Measurements from ENCODE around the gene HADHA.
"Not testable (repeated sequence)": the region's sequence is repeated elsewhere in the genome, so short reads cannot be mapped to it uniquely, and the experiment has no call there.

Gene HADHA

GRCh38 chr2:26170795-26171194 lies 73.6 kb downstream of the HADHA start:
- ChIA-PET POLR2A (no interaction called here), CTCF (interaction anchor here (1.1 to 4.0 kb wide), 3 partner anchors 11 to 17 kb away, joined by 3 to 17 read pairs (median 9); no protein-coding TSS in a partner anchor)
- DNase-seq (ENCODE audit: extremely low spot score) = no peak
- no peak for TF ChIP-seq CTCF (IDR thresholded peaks at IDR 0.05; ENCODE audit: control extremely low read depth, extremely low read depth, low read depth, missing control alignments)

- CTCF ChIA-PET = interaction anchor here (1.1 kb wide), 1 partner anchor 178 kb away, joined by 3 read pairs; no protein-coding TSS in a partner anchor
- POLR2A ChIA-PET = no interaction called here
- no peak for DNase-seq (ENCODE audit: extremely low spot score)
- TF ChIP-seq CTCF (IDR thresholded peaks at IDR 0.05; ENCODE audit: control extremely low read depth, extremely low read depth, low read depth, missing control alignments) = no peak
Observed at GRCh38 chr2:26169681-26170414, 74.6 kb downstream of the HADHA start.

- CTCF ChIA-PET = interaction anchor here (1.1 kb wide), 1 partner anchor 178 kb away, joined by 3 read pairs; no protein-coding TSS in a partner anchor
- POLR2A ChIA-PET = no interaction called here
- TF ChIP-seq CTCF (IDR thresholded peaks at IDR 0.05; ENCODE audit: control extremely low read depth, extremely low read depth, low read depth, missing control alignments) = no peak
- no peak for DNase-seq (ENCODE audit: extremely low spot score)
Observed at GRCh38 chr2:26169226-26169625, 75.2 kb downstream of the HADHA start.

- CTCF ChIA-PET = interaction anchor here (1.6 kb wide), 1 partner anchor 16 kb away, joined by 6 read pairs; no protein-coding TSS in a partner anchor
- no peak for DNase-seq (ENCODE audit: extremely low spot score)
- no peak for TF ChIP-seq CTCF (IDR thresholded peaks at IDR 0.05; ENCODE audit: control extremely low read depth, extremely low read depth, low read depth, missing control alignments)
- POLR2A ChIA-PET = no interaction called here
Observed at GRCh38 chr2:26168785-26169184, 75.6 kb downstream of the HADHA start.

- DNase-seq (ENCODE audit: extremely low spot score); CTCF ChIA-PET: not testable (repeated sequence)
- POLR2A ChIA-PET = interaction anchor here (0.6 kb wide), 1 partner anchor 775 kb away, joined by 8 read pairs; no protein-coding TSS in a partner anchor
Observed at GRCh38 chr2:26166541-26166940, 77.9 kb downstream of the HADHA start.

- no peak for DNase-seq (ENCODE audit: extremely low spot score)
- no peak for TF ChIP-seq CTCF (IDR thresholded peaks at IDR 0.05; ENCODE audit: control extremely low read depth, extremely low read depth, low read depth, missing control alignments)
- POLR2A ChIA-PET = no interaction called here
- CTCF ChIA-PET = no interaction called here
Observed at GRCh38 chr2:26165403-26165802, 79.0 kb downstream of the HADHA start.

- TF ChIP-seq CTCF (IDR thresholded peaks at IDR 0.05; ENCODE audit: control extremely low read depth, extremely low read depth, low read depth, missing control alignments) = no peak
- ChIA-PET POLR2A (no interaction called here), CTCF (no interaction called here)
- DNase-seq (ENCODE audit: extremely low spot score) = no peak
Observed at GRCh38 chr2:26164641-26165211, 79.7 kb downstream of the HADHA start.

Data from GM10248 (cell line).